ENCODE measurements around the gene FOXD4L4.
"Not testable (repeated sequence)": the region's sequence is repeated elsewhere in the genome, so short reads cannot be mapped to it uniquely, and the experiment has no call there.

FOXD4L4 gene

GRCh38 chr9:65737096-65737564, at the start of gene FOXD4L4:
Gene FOXD4L4, plus strand, starts transcription at chr9:65737146. Its CDS starts 0 bp downstream, at chr9:65737146.
- not testable (repeated sequence) for H3K4me3 ChIP-seq (ENCODE audit: low read depth in 1 of 2, low read length in 2 of 2); H3K4me1 ChIP-seq (ENCODE audit: control insufficient read depth in 1 of 2, insufficient read depth in 2 of 2, low read length in 2 of 2)

DNA sequence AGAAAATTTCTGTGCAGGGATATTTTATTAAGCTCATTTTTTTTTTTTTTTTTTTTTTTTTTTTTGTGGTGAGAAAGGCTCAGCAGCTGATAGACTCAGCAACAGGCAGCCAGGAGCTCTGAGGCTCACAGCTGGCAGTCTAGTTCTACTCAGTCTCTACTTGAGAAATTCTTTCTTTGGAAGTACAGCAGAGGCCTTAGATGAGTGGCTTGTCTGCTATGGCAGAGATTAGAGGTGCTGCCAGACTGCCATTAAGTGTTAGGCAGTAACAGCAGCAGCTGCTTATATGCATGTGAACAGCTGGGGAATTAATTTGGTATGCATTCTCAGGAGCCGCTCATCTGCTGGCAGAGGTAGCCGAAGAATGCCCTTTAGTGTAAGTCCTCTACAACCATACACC, 33.4 kb upstream of the FOXD4L4 start:
- H3K4me1 ChIP-seq (ENCODE audit: control insufficient read depth in 1 of 2, insufficient read depth in 2 of 2, low read length in 2 of 2); H3K27me3 ChIP-seq (ENCODE audit: low read depth, low read length); H3K9me3 ChIP-seq (ENCODE audit: control insufficient read depth in 1 of 2, low read length in 2 of 2); H3K36me3 ChIP-seq (ENCODE audit: control insufficient read depth in 1 of 2, insufficient read depth in 2 of 2, low read length in 2 of 2); H3K27ac ChIP-seq (ENCODE audit: low read length); H3K4me3 ChIP-seq (ENCODE audit: low read depth in 1 of 2, low read length in 2 of 2): not testable (repeated sequence)

More at GRCh38 chr9:65737096-65737564, at the start of gene FOXD4L4:
- H3K27ac ChIP-seq (ENCODE audit: low read length); H3K27me3 ChIP-seq (ENCODE audit: low read depth, low read length); H3K36me3 ChIP-seq (ENCODE audit: control insufficient read depth in 1 of 2, insufficient read depth in 2 of 2, low read length in 2 of 2); H3K9me3 ChIP-seq (ENCODE audit: control insufficient read depth in 1 of 2, low read length in 2 of 2): not testable (repeated sequence)

GRCh38 chr9:65714445-65714844, 22.5 kb upstream of the FOXD4L4 start:
- H3K9me3 ChIP-seq (ENCODE audit: control insufficient read depth in 1 of 2, low read length in 2 of 2); H3K27ac ChIP-seq (ENCODE audit: low read length); H3K4me1 ChIP-seq (ENCODE audit: control insufficient read depth in 1 of 2, insufficient read depth in 2 of 2, low read length in 2 of 2); H3K4me3 ChIP-seq (ENCODE audit: low read depth in 1 of 2, low read length in 2 of 2); H3K27me3 ChIP-seq (ENCODE audit: low read depth, low read length); H3K36me3 ChIP-seq (ENCODE audit: control insufficient read depth in 1 of 2, insufficient read depth in 2 of 2, low read length in 2 of 2): not testable (repeated sequence)

DNA sequence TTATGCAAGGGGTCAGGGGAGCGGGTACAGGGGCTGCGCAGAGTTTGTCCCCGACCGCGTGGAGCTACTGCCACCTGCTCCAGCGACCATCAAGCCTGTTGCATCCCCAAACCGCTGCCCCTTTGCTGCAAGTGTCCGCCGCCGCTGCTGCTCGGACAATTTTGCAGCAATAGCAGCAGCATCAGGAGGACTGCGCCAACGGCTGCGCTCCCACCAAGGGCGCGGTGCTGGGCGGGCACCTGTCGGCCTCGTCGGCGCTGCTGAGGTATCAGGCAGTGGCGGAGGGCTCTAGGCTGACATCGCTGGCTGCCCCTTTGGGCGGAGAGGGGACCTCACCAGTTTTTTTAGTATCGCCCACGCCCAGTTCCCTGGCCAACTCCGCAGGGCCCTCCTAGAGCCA, 1.2 kb downstream of the FOXD4L4 start:
- H3K27ac ChIP-seq (ENCODE audit: low read length); H3K27me3 ChIP-seq (ENCODE audit: low read depth, low read length); H3K36me3 ChIP-seq (ENCODE audit: control insufficient read depth in 1 of 2, insufficient read depth in 2 of 2, low read length in 2 of 2); H3K9me3 ChIP-seq (ENCODE audit: control insufficient read depth in 1 of 2, low read length in 2 of 2); H3K4me1 ChIP-seq (ENCODE audit: control insufficient read depth in 1 of 2, insufficient read depth in 2 of 2, low read length in 2 of 2); H3K4me3 ChIP-seq (ENCODE audit: low read depth in 1 of 2, low read length in 2 of 2): not testable (repeated sequence)

Measured in muscle layer of duodenum (tissue), 2 donors.